GM19351 (cell line): ENCODE data around the gene NIPAL1.

ENCODE experiments used
- ATAC-seq: cut with Tn5 transposase; IDR thresholded peaks from one replicate; pipeline ENCODE4 v1.9.1; 2021; ENCODE audit warnings: mild to moderate bottlenecking, moderate library complexity; ENCODE audit not compliant: unreplicated experiment

NIPAL1 gene

GRCh38 chr4:48024522-48024921 lies 8.0 kb downstream of the NIPAL1 start:
- no peak for ATAC-seq

- ATAC-seq, result no peak
Measured at GRCh38 chr4:48025005-48025404, 8.4 kb downstream of the NIPAL1 start.

GRCh38 chr4:48027653-48028052 lies 11.1 kb downstream of the NIPAL1 start:
- ATAC-seq, result peak; percentile 82

- peak; percentile 72 for ATAC-seq
Measured at GRCh38 chr4:48028696-48029095, 12.1 kb downstream of the NIPAL1 start.

GRCh38 chr4:48030470-48030869 lies 13.9 kb downstream of the NIPAL1 start:
- no peak for ATAC-seq

- no peak for ATAC-seq
Measured at GRCh38 chr4:48031802-48032525, 15.4 kb downstream of the NIPAL1 start.

GRCh38 chr4:48032721-48033120 lies 16.1 kb downstream of the NIPAL1 start:
- ATAC-seq, result no peak

GRCh38 chr4:48033412-48033811 lies 16.8 kb downstream of the NIPAL1 start:
- ATAC-seq, result no peak

GRCh38 chr4:48033825-48034413 lies 17.3 kb downstream of the NIPAL1 start:
- peak; percentile 25 for ATAC-seq

GRCh38 chr4:48035952-48036351 lies 19.4 kb downstream of the NIPAL1 start:
- no peak for ATAC-seq

GRCh38 chr4:48037117-48037462 lies 20.5 kb downstream of the NIPAL1 start:
- no peak for ATAC-seq

GRCh38 chr4:48038666-48039065 lies 22.1 kb downstream of the NIPAL1 start:
- no peak for ATAC-seq

GRCh38 chr4:48039561-48039960 lies 23.0 kb downstream of the NIPAL1 start:
- ATAC-seq, result no peak

GRCh38 chr4:48041535-48042137 lies 25.1 kb downstream of the NIPAL1 start:
- no peak for ATAC-seq

GRCh38 chr4:48042979-48043461 lies 26.4 kb downstream of the NIPAL1 start:
- ATAC-seq, result no peak

- ATAC-seq, result no peak
Measured at GRCh38 chr4:48043504-48043903, 26.9 kb downstream of the NIPAL1 start.

GRCh38 chr4:48044298-48044697 lies 27.7 kb downstream of the NIPAL1 start:
- no peak for ATAC-seq

- no peak for ATAC-seq
Measured at GRCh38 chr4:48046059-48046458, 29.5 kb downstream of the NIPAL1 start.

- peak; percentile 96 for ATAC-seq
Measured at GRCh38 chr4:48047421-48047844, 30.9 kb downstream of the NIPAL1 start.

- peak; percentile 13 for ATAC-seq
Measured at GRCh38 chr4:48047896-48048295, 31.3 kb downstream of the NIPAL1 start.

GRCh38 chr4:48049483-48049882 lies 32.9 kb downstream of the NIPAL1 start:
- no peak for ATAC-seq

- ATAC-seq, result no peak
Measured at GRCh38 chr4:48051078-48051477, 34.5 kb downstream of the NIPAL1 start.
